K562 (cell line): Measurements from ENCODE around the gene FBL. TPM values are rescaled to one million over a fixed set of nuclear protein-coding genes. Genes with fewer than 3 reads are reported as not detected.

Experiments used
- ATAC-seq: fragments of 200-7000 bp; cut with Tn5 transposase; 3 replicates; pipeline ENCODE4 v1.9.1; 2020; ENCODE audit warnings: moderate library complexity
- BruUV-seq: library from RNA; stranded (reverse); fragments of 400-500 nt; replicated peaks from 2 replicates; lab custom pipeline; 2021; lab: Mats Ljungman, UMichigan
- CTCF ChIA-PET: fragments of 300-600 bp; formaldehyde crosslinking; extraction: SDS; loops from one replicate; lab custom pipeline; 2021; ENCODE audit warnings: low intra/inter-chr PET ratio; lab: Yijun Ruan, JAX
- POLR2A ChIA-PET: fragments of 300-600, 350-650 bp; sonication (Branson Sonifier 250); formaldehyde crosslinking; extraction: SDS; loops from one replicate; lab custom pipeline; 2021; ENCODE audit warnings: antibody characterized with exemption, inconsistent platforms; lab: Yijun Ruan, JAX
- DNase-seq, 4 experiments: peaks; one replicate each; pipeline versions ENCODE4 v3.0.0 to v3.0.0-alpha.2; 2011 to 2018; ENCODE audit warnings: low spot score in 3 of 4, mixed read lengths in 3 of 4; ENCODE audit errors: extremely low read depth in 1 of 4
- FAIRE-seq: peaks from 2 replicates; lab custom pipeline; 2011; peaks lifted over from hg19 to GRCh38; lab: Jason Lieb, UNC
- H2AFZ ChIP-seq: 2 replicates; pipeline ENCODE4 v1.6.0; 2011; ENCODE audit warnings: low read depth, low read length, control low read depth, inconsistent platforms
- H3K27ac ChIP-seq: fragments of 200-600 bp; 3 replicates; pipeline ENCODE4 v1.8.0; 2011; ENCODE audit warnings: low read depth, mild to moderate bottlenecking, control low read depth, inconsistent platforms, low read length, moderate library complexity, mixed read lengths; ENCODE audit errors: extremely low read depth
- H3K27me3 ChIP-seq, 2 experiments: fragments of 300-600 bp in 1 of 2; 2 replicates in 1 of 2; 3 replicates in 1 of 2; pipeline versions ENCODE4 v1.6.0 to v1.8.0; 2011; ENCODE audit warnings: inconsistent platforms in 2 of 2, low read length in 2 of 2, mild to moderate bottlenecking in 1 of 2, mixed read lengths in 1 of 2, moderate library complexity in 1 of 2; ENCODE audit not compliant: control insufficient read depth in 2 of 2, insufficient read depth in 2 of 2
- H3K36me3 ChIP-seq: fragments of 300-600 bp; 3 replicates; pipeline ENCODE4 v1.8.0; 2011; ENCODE audit warnings: mild to moderate bottlenecking, low read length, inconsistent platforms; ENCODE audit not compliant: control insufficient read depth, insufficient read depth
- H3K4me1 ChIP-seq, 2 experiments: fragments of 200-600 bp in 1 of 2; replicated peaks in 1 of 2; 2 replicates in 1 of 2; 3 replicates in 1 of 2; pipeline versions ENCODE4 v1.5.1 to v1.8.0; 2011; ENCODE audit warnings: inconsistent platforms in 2 of 2, low read length in 2 of 2, mild to moderate bottlenecking in 1 of 2, mixed read lengths in 1 of 2, moderate library complexity in 1 of 2; ENCODE audit not compliant: control insufficient read depth in 2 of 2, insufficient read depth in 2 of 2
- H3K4me2 ChIP-seq: 2 replicates; pipeline ENCODE4 v1.6.1; 2011; ENCODE audit warnings: low read length, control low read depth, inconsistent platforms, mixed read lengths; ENCODE audit not compliant: insufficient read depth
- H3K4me3 ChIP-seq: fragments of 200-600 bp; sonication (generic), shearing (Covaris generic); 2 replicates; pipeline ENCODE4 v1.5.1; 2016; ENCODE audit warnings: control low read depth, inconsistent platforms
- H3K79me2 ChIP-seq: fragments of 200-600 bp; 3 replicates; pipeline ENCODE4 v1.8.0; 2011; ENCODE audit warnings: low read length, inconsistent platforms; ENCODE audit not compliant: control insufficient read depth, insufficient read depth
- H3K9ac ChIP-seq, 2 experiments: 2 replicates each; pipeline versions ENCODE4 v1.6.0 to v1.6.1; 2011; ENCODE audit warnings: low read depth in 2 of 2, low read length in 2 of 2, control low read depth in 1 of 2, inconsistent platforms in 1 of 2, mild to moderate bottlenecking in 1 of 2, mixed read lengths in 1 of 2; ENCODE audit not compliant: insufficient read depth in 1 of 2
- H3K9me1 ChIP-seq: one replicate; pipeline ENCODE4 v1.6.0; 2011; ENCODE audit warnings: inconsistent platforms, mild to moderate bottlenecking, low read length, moderate library complexity; ENCODE audit not compliant: control insufficient read depth, insufficient read depth
- H3K9me3 ChIP-seq: replicated peaks from 2 replicates; pipeline ENCODE4 v1.5.1; 2011; ENCODE audit warnings: low read depth, low read length, inconsistent platforms; ENCODE audit not compliant: control insufficient read depth, insufficient read depth
- H4K20me1 ChIP-seq: replicated peaks from 2 replicates; pipeline ENCODE4 v1.6.1; 2011; ENCODE audit warnings: low read length, inconsistent platforms, mixed read lengths; ENCODE audit not compliant: control insufficient read depth, insufficient read depth
- ARID3A ChIP-seq: IDR thresholded peaks from 2 replicates; pipeline ENCODE4 v1.6.1; 2012; ENCODE audit warnings: low read depth, low read length, improper control_type of control experiment, borderline replicate concordance
- GABPB2 ChIP-seq: fragments of 250-450 bp; sonication (Bioruptor Pico); conservative IDR thresholded peaks from 2 replicates; pipeline ENCODE4 v1.5.1; 2021; ENCODE audit warnings: mild to moderate bottlenecking
- OTX1 ChIP-seq: fragments of 450-650 bp; formaldehyde crosslinking; IDR thresholded peaks from 2 replicates; pipeline ENCODE4 v1.4.0; 2022; ENCODE audit warnings: mild to moderate bottlenecking
- PTBP1 ChIP-seq: fragments of 200-400 bp; formaldehyde crosslinking; IDR thresholded peaks from 2 replicates; pipeline ENCODE4 v1.6.1; 2017; ENCODE audit warnings: low read depth, low read length
- ZNF174 ChIP-seq: fragments of 250-450 bp; sonication (Bioruptor Pico); IDR thresholded peaks from 2 replicates; pipeline ENCODE4 v1.4.0; 2020; ENCODE audit warnings: mild to moderate bottlenecking
- ZNF511 ChIP-seq: sonication (generic); formaldehyde crosslinking; IDR thresholded peaks from 2 replicates; pipeline ENCODE4 v1.8.0; 2022; ENCODE audit warnings: mild to moderate bottlenecking, missing genetic modification reagents
- WGBS: fragments of 100-300 bp; shearing (Covaris generic); methylation state at CpG from one replicate; pipeline ENCODE4 v1.1.6; 2016; ENCODE audit warnings: low coverage, mixed read lengths; ENCODE audit not compliant: insufficient coverage; ENCODE audit errors: missing lambda C conversion rate; 5-methylcytosine and 5-hydroxymethylcytosine counted together
- in situ Hi-C: fragments of 300-500 bp; cut with MboI; formaldehyde crosslinking; loops from 4 replicates; pipeline ENCODE4 v1.15.0; 2018; ENCODE audit warnings: inconsistent platforms, mixed read lengths
- intact Hi-C: fragments of 100-400 bp; cut with micrococcal nuclease; formaldehyde crosslinking; loops from 2 replicates; pipeline ENCODE4 v1.14.2; 2022
- polyA plus RNA-seq, 8 experiments: library from polyadenylated mRNA; depleted of rRNA in 4 of 8; stranded (reverse) in 5 of 8; unstranded in 3 of 8; fragments of >200 nt; fragmentation: Nextera tagmentation in 2 of 8; fragmentation: Illumina TruSeq in 1 of 8; extraction: Ambion mirVana in 2 of 8; extraction: Trizol in 1 of 8; gene quantifications; 2 replicates each; pipeline versions ENCODE4 v1.2.1 to v1.2.3, GENCODE V29; 2011 to 2014; ENCODE audit warnings: inconsistent platforms in 1 of 8, missing spikeins in 1 of 8
- total RNA-seq, 7 experiments: library from RNA; depleted of rRNA in 6 of 7; stranded (reverse); fragments of >200 nt in 6 of 7; fragmentation: Illumina TruSeq in 2 of 7; extraction: Trizol in 2 of 7; gene quantifications; 2 replicates each; pipeline versions ENCODE4 v1.2.1 to v1.2.3, GENCODE V29; 2011 to 2021; ENCODE audit warnings: low replicate concordance in 1 of 7
- TF ChIP-seq, protein P1 (sequence below): fragments of 250-450 bp; sonication (Bioruptor Pico); IDR thresholded peaks from 2 replicates; pipeline ENCODE4 v1.8.0; 2021; ENCODE audit warnings: moderate library complexity, mild to moderate bottlenecking, inconsistent platforms
- TF ChIP-seq, protein P2 (sequence below): fragments of 250-450 bp; sonication (Bioruptor Pico); IDR thresholded peaks from 2 replicates; pipeline ENCODE4 v1.8.0; 2022; ENCODE audit warnings: inconsistent platforms, mild to moderate bottlenecking, moderate library complexity, borderline replicate concordance

FBL gene
- total and polyA plus RNA-seq, 9 of the 15 experiments (the other 6 are each of a cell fraction or from before 2014, with no cell fraction given): 201 to 1,696 (median 696) TPM

DNA sequence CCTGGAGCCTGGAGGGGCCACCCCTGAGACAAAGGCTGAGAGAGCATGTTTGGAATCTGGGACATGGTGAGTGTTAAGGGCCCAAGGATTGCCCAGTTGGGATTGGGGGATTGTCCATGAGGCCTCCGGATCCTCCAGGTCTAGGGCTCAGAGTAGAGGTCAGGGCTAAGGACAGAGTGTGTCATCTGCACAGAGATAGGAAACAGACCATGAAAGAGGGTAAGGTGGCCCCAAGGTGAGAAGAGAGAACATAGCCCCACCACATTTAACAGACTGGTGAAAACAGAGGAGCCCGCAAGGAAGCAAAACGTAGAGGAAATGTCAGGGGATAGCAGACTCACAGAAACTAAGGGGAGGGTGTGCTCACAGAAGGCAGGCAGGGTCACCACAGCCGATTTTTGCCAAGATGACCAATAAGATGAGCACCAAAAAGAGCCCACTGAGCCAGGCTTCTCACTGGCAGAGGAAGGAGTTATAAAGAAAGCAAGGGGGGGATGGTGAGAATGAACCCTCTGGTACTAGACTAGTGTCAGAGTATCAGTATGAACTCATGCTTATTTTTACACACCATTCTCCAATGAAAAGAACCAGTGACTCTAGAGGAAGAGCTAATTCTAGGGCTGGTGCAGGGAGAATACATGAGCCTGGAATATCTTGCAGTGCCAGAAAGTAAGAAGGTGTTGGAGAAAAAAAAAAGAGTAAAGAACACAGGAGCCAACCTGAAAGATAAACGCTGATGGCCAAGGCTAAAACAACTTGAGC, 29.7 kb downstream of the FBL start:
- ATAC-seq (no peak), FAIRE-seq (no peak), DNase-seq (no peak)
- in situ Hi-C loops (no loop called here), intact Hi-C loops (no loop called here)
- TF ChIP-seq, protein P1, sequence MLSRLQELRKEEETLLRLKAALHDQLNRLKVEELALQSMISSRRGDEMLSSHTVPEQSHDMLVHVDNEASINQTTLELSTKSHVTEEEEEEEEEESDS (CRISPR knock-in tag): no peak
- H3K9ac ChIP-seq: no peak overlapping the region
- ChIA-PET POLR2A (no interaction called here), CTCF (no interaction called here)
- H3K27me3 ChIP-seq: peaks cover 2 to 12% of the 10 kb centered on the region in 2 experiments; a peak in 2 of 5 replicates
- no peaks in the 10 kb centered on the region; the same call in 1 of the 2 replicates for H4K20me1 ChIP-seq
- no peaks in the 10 kb centered on the region for H3K79me2 ChIP-seq
- H3K9me1 ChIP-seq: no peaks in the 10 kb centered on the region
- no peak overlapping the region for H3K4me3 ChIP-seq
- 33% methylated on average over 5 of the region's 5 CpGs for WGBS
- BruUV-seq: no TSS peak
- no peaks in the 10 kb centered on the region for H3K9me3 ChIP-seq
- H3K27ac ChIP-seq: no peak overlapping the region
- no peak overlapping the region for H3K4me2 ChIP-seq
- no peaks in the 10 kb centered on the region for H3K36me3 ChIP-seq
- H3K4me1 ChIP-seq: no peaks in the 10 kb centered on the region
- H2AFZ ChIP-seq: no peak overlapping the region

GRCh38 chr19:39814595-39814994, 31.6 kb downstream of the FBL start:
- DNase-seq: no peak
- Histone ChIP-seq H2AFZ (no peak overlapping the region), H3K27ac (no peak overlapping the region), H4K20me1 (no peaks in the 10 kb centered on the region; the same call in 1 of the 2 replicates), H3K9ac (no peak overlapping the region), H3K4me3 (no peak overlapping the region), H3K9me3 (no peaks in the 10 kb centered on the region), H3K9me1 (no peaks in the 10 kb centered on the region), H3K79me2 (no peaks in the 10 kb centered on the region), H3K36me3 (no peaks in the 10 kb centered on the region), H3K4me1 (no peaks in the 10 kb centered on the region), H3K27me3 (peaks cover 4 to 15% of the 10 kb centered on the region in 2 experiments; a peak in 2 of 5 replicates), H3K4me2 (no peak overlapping the region)
- ATAC-seq: no peak
- BruUV-seq: no TSS peak
- in situ Hi-C loops (no loop called here), intact Hi-C loops (no loop called here)
- ChIA-PET CTCF (no interaction called here), POLR2A (interaction anchor here (1.1 kb wide), 1 partner anchor 14 kb away, joined by 3 read pairs; no protein-coding TSS in a partner anchor)
- FAIRE-seq: no peak
- 14% methylated on average over 3 of the region's 3 CpGs for WGBS
- TF ChIP-seq OTX1 (CRISPR knock-in tag) (no peak), ZNF511 (CRISPR knock-in tag) (no peak), GABPB2 (CRISPR knock-in tag) (no peak), ZNF174 (no peak), PTBP1 (no peak), ARID3A (no peak)
- TF ChIP-seq, protein P2, sequence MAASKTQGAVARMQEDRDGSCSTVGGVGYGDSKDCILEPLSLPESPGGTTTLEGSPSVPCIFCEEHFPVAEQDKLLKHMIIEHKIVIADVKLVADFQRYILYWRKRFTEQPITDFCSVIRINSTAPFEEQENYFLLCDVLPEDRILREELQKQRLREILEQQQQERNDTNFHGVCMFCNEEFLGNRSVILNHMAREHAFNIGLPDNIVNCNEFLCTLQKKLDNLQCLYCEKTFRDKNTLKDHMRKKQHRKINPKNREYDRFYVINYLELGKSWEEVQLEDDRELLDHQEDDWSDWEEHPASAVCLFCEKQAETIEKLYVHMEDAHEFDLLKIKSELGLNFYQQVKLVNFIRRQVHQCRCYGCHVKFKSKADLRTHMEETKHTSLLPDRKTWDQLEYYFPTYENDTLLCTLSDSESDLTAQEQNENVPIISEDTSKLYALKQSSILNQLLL (CRISPR knock-in tag): no peak
